ACC112 (cell line): ENCODE results near the gene OR11G2.
"Not testable (repeated sequence)": the region's sequence is repeated elsewhere in the genome, so short reads cannot be mapped to it uniquely, and the experiment has no call there.

ENCODE experiments used
- H2AFZ ChIP-seq: fragments of 200-600 bp; sonication (generic); one replicate; pipeline ENCODE4 v1.6.0; 2017; ENCODE audit warnings: antibody characterized with exemption, low read length; ENCODE audit not compliant: unreplicated experiment
- H3K27ac ChIP-seq: fragments of 200-600 bp; sonication (generic); 2 replicates; pipeline ENCODE4 v1.5.1; 2014; ENCODE audit warnings: low read depth, mild to moderate bottlenecking, antibody characterized with exemption, low read length, moderate library complexity
- H3K27me3 ChIP-seq: fragments of 200-600 bp; sonication (generic); 2 replicates; pipeline ENCODE4 v1.6.1; 2014; ENCODE audit warnings: mild to moderate bottlenecking, antibody characterized with exemption, low read length, moderate library complexity, mixed read lengths; ENCODE audit not compliant: insufficient read depth
- H3K36me3 ChIP-seq: fragments of 200-600 bp; sonication (generic); 2 replicates; pipeline ENCODE4 v1.6.1; 2016; ENCODE audit warnings: mild to moderate bottlenecking, antibody characterized with exemption, low read length, moderate library complexity, mixed read lengths; ENCODE audit not compliant: insufficient read depth
- H3K4me1 ChIP-seq: fragments of 200-600 bp; sonication (generic); one replicate; pipeline ENCODE4 v1.6.1; 2016; ENCODE audit warnings: low read length, mixed read lengths; ENCODE audit not compliant: insufficient read depth, unreplicated experiment, control insufficient read depth
- H3K4me3 ChIP-seq: fragments of 200-600 bp; sonication (generic); 2 replicates; pipeline ENCODE4 v1.5.1; 2014; ENCODE audit warnings: mild to moderate bottlenecking, low read depth, low read length
- H3K79me2 ChIP-seq: fragments of 200-600 bp; sonication (generic); one replicate; pipeline ENCODE4 v1.6.0; 2016; ENCODE audit warnings: low read length; ENCODE audit not compliant: control insufficient read depth, unreplicated experiment, insufficient read depth

OR11G2 gene

DNA sequence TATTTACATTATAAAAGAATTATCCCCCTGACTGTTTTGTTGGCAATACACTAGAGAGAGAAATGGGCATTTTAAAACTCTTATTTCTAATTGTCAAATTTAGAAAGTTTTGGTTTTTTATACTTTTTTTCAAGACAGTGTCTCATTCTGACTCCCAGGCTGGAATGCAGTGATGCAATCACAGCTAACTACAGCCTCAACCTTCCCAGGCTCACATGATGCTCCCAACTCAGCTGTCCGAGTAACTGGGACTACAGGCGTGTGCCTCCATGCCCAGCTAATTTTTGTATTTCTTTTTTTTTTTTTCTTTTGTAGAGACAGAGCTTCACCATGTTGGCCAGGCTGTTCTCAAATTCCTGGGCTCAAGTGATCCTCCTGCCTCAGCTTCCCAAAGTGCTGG, 24.5 kb downstream of the OR11G2 start:
- Histone ChIP-seq H3K36me3 (no peaks in the 10 kb centered on the region), H2AFZ (no peak overlapping the region), H3K4me3 (no peak overlapping the region), H3K79me2 (no peaks in the 10 kb centered on the region), H3K27me3 (0 out of 2 replicates have a peak, but pooled peaks cover 2% of the 10 kb centered on the region), H3K4me1 (no peaks in the 10 kb centered on the region), H3K27ac (no peak overlapping the region)

DNA sequence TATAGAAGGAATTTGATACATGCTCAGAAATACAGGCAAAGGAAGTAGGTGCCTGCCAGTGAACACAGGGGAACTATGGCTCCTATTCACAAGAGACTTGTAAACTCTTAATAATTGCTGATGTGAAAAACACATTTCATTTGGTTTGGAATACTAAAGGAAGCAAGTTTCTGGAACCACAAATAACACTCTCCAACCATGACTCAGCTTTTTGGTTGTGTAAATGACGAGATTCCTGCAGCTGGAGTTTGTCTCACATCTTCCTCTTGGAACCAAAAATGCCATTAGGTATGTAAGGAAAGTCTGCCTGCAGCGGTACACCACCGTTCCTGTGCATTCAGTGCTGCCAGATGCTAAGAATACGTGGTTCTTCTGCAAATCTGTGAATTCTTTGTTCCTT, 28.3 kb downstream of the OR11G2 start:
- no peak overlapping the region for H3K27ac ChIP-seq
- H3K27me3 ChIP-seq = peaks cover 6% of the 10 kb centered on the region
- H3K4me1 ChIP-seq = no peaks in the 10 kb centered on the region
- no peaks in the 10 kb centered on the region for H3K79me2 ChIP-seq
- no peak overlapping the region for H3K4me3 ChIP-seq
- H3K36me3 ChIP-seq = no peaks in the 10 kb centered on the region
- H2AFZ ChIP-seq = peak overlapping the region; percentile 27

GRCh38 chr14:20223410-20223809, 32.7 kb downstream of the OR11G2 start, which contains the start of gene OR11H6:
Gene OR11H6, plus strand, starts transcription at chr14:20223710. Its CDS starts 0 bp downstream, at chr14:20223710.
- no peaks in the 10 kb centered on the region for H3K4me1 ChIP-seq
- H3K27ac ChIP-seq = no peak within 1 kb of the TSS
- no peak within 1 kb of the TSS for H3K4me3 ChIP-seq
- H2AFZ ChIP-seq = no peak within 1 kb of the TSS
- no peaks in the 10 kb centered on the region for H3K79me2 ChIP-seq
- no peaks in the 10 kb centered on the region for H3K36me3 ChIP-seq
- H3K27me3 ChIP-seq = peaks cover 26% of the 10 kb centered on the region

- H3K4me1 ChIP-seq = no peaks in the 10 kb centered on the region
- no peak within 1 kb of the TSS for H3K4me3 ChIP-seq
- no peak within 1 kb of the TSS for H3K27ac ChIP-seq
- no peak within 1 kb of the TSS for H2AFZ ChIP-seq
- H3K79me2 ChIP-seq = no peaks in the 10 kb centered on the region
- peaks cover 35% of the 10 kb centered on the region for H3K27me3 ChIP-seq
- H3K36me3 ChIP-seq = no peaks in the 10 kb centered on the region
Observed at GRCh38 chr14:20228681-20229080, 38.0 kb downstream of the OR11G2 start, which contains the start of gene OR11H7. Gene OR11H7, plus strand, starts transcription at chr14:20228981.

- not testable (repeated sequence) for H3K27me3 ChIP-seq, H3K27ac ChIP-seq, H3K36me3 ChIP-seq, H2AFZ ChIP-seq, H3K4me3 ChIP-seq, H3K4me1 ChIP-seq, H3K79me2 ChIP-seq
Observed at GRCh38 chr14:20235415-20235814, 44.7 kb downstream of the OR11G2 start.

GRCh38 chr14:20247646-20248246, 57.0 kb downstream of the OR11G2 start:
- Histone ChIP-seq H2AFZ (no peak overlapping the region), H3K27ac (no peak overlapping the region), H3K27me3 (no peaks in the 10 kb centered on the region), H3K79me2 (no peaks in the 10 kb centered on the region), H3K36me3 (no peaks in the 10 kb centered on the region), H3K4me3 (no peak overlapping the region), H3K4me1 (no peaks in the 10 kb centered on the region)
